Parathyroid adenoma (tissue), 2 donors: ENCODE results near the gene MTFP1.

ENCODE experiments used
- H2AFZ ChIP-seq: fragments of 300-600 bp; sonication (generic); one replicate; pipeline ENCODE4 v1.7.0; 2017; ENCODE audit warnings: antibody characterized with exemption, mild to moderate bottlenecking
- H3K27ac ChIP-seq: fragments of 300-600 bp; sonication (generic); one replicate; pipeline ENCODE4 v1.7.0; 2017
- H3K27me3 ChIP-seq: fragments of 300-600 bp; sonication (generic); one replicate; pipeline ENCODE4 v1.7.0; 2017; ENCODE audit warnings: low read length; ENCODE audit not compliant: control insufficient read depth, insufficient read depth
- H3K36me3 ChIP-seq: fragments of 300-600 bp; sonication (generic); one replicate; pipeline ENCODE4 v1.7.0; 2017; ENCODE audit warnings: low read length; ENCODE audit not compliant: control insufficient read depth, insufficient read depth
- H3K4me1 ChIP-seq: fragments of 300-600 bp; sonication (generic); one replicate; pipeline ENCODE4 v1.7.0; 2017; ENCODE audit warnings: control low read depth
- H3K4me2 ChIP-seq: fragments of 300-600 bp; sonication (generic); one replicate; pipeline ENCODE4 v1.7.0; 2017; ENCODE audit warnings: low read length
- H3K4me3 ChIP-seq: fragments of 300-600 bp; sonication (generic); one replicate; pipeline ENCODE4 v1.7.0; 2017; ENCODE audit warnings: low read depth, low read length
- H3K79me2 ChIP-seq: fragments of 300-600 bp; sonication (generic); one replicate; pipeline ENCODE4 v1.7.0; 2017; ENCODE audit warnings: control low read depth
- H3K9ac ChIP-seq: fragments of 300-600 bp; sonication (generic); one replicate; pipeline ENCODE4 v1.7.0; 2017; ENCODE audit warnings: mild to moderate bottlenecking
- H3K9me3 ChIP-seq: fragments of 300-600 bp; sonication (generic); one replicate; pipeline ENCODE4 v1.7.0; 2017; ENCODE audit warnings: low read length; ENCODE audit not compliant: control insufficient read depth
- CTCF ChIP-seq: fragments of 300-600 bp; sonication (generic); IDR thresholded peaks from one replicate; pipeline ENCODE4 v1.7.0; 2017; ENCODE audit warnings: antibody characterized with exemption, mild to moderate bottlenecking
- donor health status: primary hyperparathyroidism.

MTFP1 gene

GRCh38 chr22:30408388-30409102 lies 17.0 kb upstream of the MTFP1 start:
- no peak for TF ChIP-seq CTCF
- no peaks in the 10 kb centered on the region for H3K27me3 ChIP-seq
- no peaks in the 10 kb centered on the region for H3K36me3 ChIP-seq
- no peaks in the 10 kb centered on the region for H3K79me2 ChIP-seq
- H3K9me3 ChIP-seq, result no peaks in the 10 kb centered on the region
- peaks cover 3% of the 10 kb centered on the region for H3K4me1 ChIP-seq
- H3K27ac ChIP-seq, result no peak overlapping the region
- H3K4me3 ChIP-seq, result no peak overlapping the region
- H3K9ac ChIP-seq, result no peak overlapping the region
- no peak overlapping the region for H2AFZ ChIP-seq
- H3K4me2 ChIP-seq, result no peak overlapping the region

- H3K27ac ChIP-seq, result no peak overlapping the region
- no peaks in the 10 kb centered on the region for H3K36me3 ChIP-seq
- H3K4me2 ChIP-seq, result no peak overlapping the region
- no peaks in the 10 kb centered on the region for H3K27me3 ChIP-seq
- H2AFZ ChIP-seq, result no peak overlapping the region
- H3K4me3 ChIP-seq, result no peak overlapping the region
- no peaks in the 10 kb centered on the region for H3K79me2 ChIP-seq
- H3K4me1 ChIP-seq, result no peaks in the 10 kb centered on the region
- no peak overlapping the region for H3K9ac ChIP-seq
- no peaks in the 10 kb centered on the region for H3K9me3 ChIP-seq
- no peak for TF ChIP-seq CTCF
These were observed 13.8 kb upstream of the MTFP1 start for GRCh38 chr22:30411780-30412179.

GRCh38 chr22:30413001-30413400 lies 12.6 kb upstream of the MTFP1 start:
- no peaks in the 10 kb centered on the region for H3K4me1 ChIP-seq
- no peaks in the 10 kb centered on the region for H3K36me3 ChIP-seq
- H3K9ac ChIP-seq, result no peak overlapping the region
- no peak overlapping the region for H3K4me2 ChIP-seq
- no peak overlapping the region for H3K4me3 ChIP-seq
- TF ChIP-seq CTCF, result no peak
- no peaks in the 10 kb centered on the region for H3K27me3 ChIP-seq
- no peaks in the 10 kb centered on the region for H3K79me2 ChIP-seq
- H3K9me3 ChIP-seq, result no peaks in the 10 kb centered on the region
- no peak overlapping the region for H3K27ac ChIP-seq
- H2AFZ ChIP-seq, result no peak overlapping the region

GRCh38 chr22:30413745-30414524 lies 11.6 kb upstream of the MTFP1 start:
- Histone ChIP-seq H3K4me1 (no peaks in the 10 kb centered on the region), H3K27me3 (no peaks in the 10 kb centered on the region), H3K27ac (no peak overlapping the region), H3K9me3 (no peaks in the 10 kb centered on the region), H3K9ac (no peak overlapping the region), H2AFZ (no peak overlapping the region), H3K79me2 (no peaks in the 10 kb centered on the region), H3K36me3 (no peaks in the 10 kb centered on the region), H3K4me3 (no peak overlapping the region), H3K4me2 (no peak overlapping the region)
- no peak for TF ChIP-seq CTCF
